Measurements from ENCODE around the gene DYDC1.

DYDC1 gene

DNA sequence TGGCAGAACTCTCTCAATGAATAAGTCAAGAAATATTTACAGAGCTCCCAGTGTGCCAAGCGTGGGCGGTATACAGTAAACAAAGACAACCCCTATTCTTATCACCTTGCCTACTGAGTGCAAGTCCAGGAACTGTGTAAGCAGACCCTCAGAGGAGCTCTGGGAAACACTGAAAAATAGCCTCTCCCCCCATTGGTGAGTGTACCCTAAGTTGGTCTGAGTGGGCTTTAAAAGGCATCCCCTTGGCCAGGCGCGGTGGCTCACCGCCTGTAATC lies 1.2 kb upstream of the DYDC1 start:
- Mint-ChIP-seq H3K27ac (peak overlapping the region in 1 of 3 experiments; percentile 77), H3K36me3 (ENCODE audit: low read depth) (no peaks in the 10 kb centered on the region), H3K9me3 (no peaks in the 10 kb centered on the region), H3K4me3 (peak overlapping the region; percentile 74 to 94 (median 93)), H3K27me3 (ENCODE audit: low read depth) (peaks cover 28% of the 10 kb centered on the region), H3K4me1 (no peaks in the 10 kb centered on the region)
- no peak for TF ChIP-seq CTCF (IDR thresholded peaks at IDR 0.05; ENCODE audit: unreplicated experiment in 3 of 3)

- TF ChIP-seq CTCF (IDR thresholded peaks at IDR 0.05; ENCODE audit: unreplicated experiment in 3 of 3) = no peak
- no peaks in the 10 kb centered on the region for H3K36me3 Mint-ChIP-seq (ENCODE audit: low read depth)
- H3K9me3 Mint-ChIP-seq = no peaks in the 10 kb centered on the region
- H3K27ac Mint-ChIP-seq = peak overlapping the region in 2 of 3 experiments; percentile 77 to 84
- H3K27me3 Mint-ChIP-seq (ENCODE audit: low read depth) = peaks cover 28% of the 10 kb centered on the region
- peak overlapping the region; percentile 74 to 94 (median 93) for H3K4me3 Mint-ChIP-seq
- H3K4me1 Mint-ChIP-seq = no peaks in the 10 kb centered on the region
These were observed 665 bp upstream of the DYDC1 start for GRCh38 chr10:80356989-80357850.

- H3K27ac Mint-ChIP-seq = no peak overlapping the region
- TF ChIP-seq CTCF (IDR thresholded peaks at IDR 0.05; ENCODE audit: unreplicated experiment in 3 of 3) = no peak
- H3K36me3 Mint-ChIP-seq (ENCODE audit: low read depth) = no peaks in the 10 kb centered on the region
- H3K4me1 Mint-ChIP-seq = no peaks in the 10 kb centered on the region
- peaks cover 2% of the 10 kb centered on the region for H3K9me3 Mint-ChIP-seq
- no peak overlapping the region for H3K4me3 Mint-ChIP-seq
- peaks cover 18% of the 10 kb centered on the region for H3K27me3 Mint-ChIP-seq (ENCODE audit: low read depth)
These were observed 5.3 kb downstream of the DYDC1 start for GRCh38 chr10:80351220-80351619.

- Mint-ChIP-seq H3K27me3 (ENCODE audit: low read depth) (peaks cover 13% of the 10 kb centered on the region), H3K36me3 (ENCODE audit: low read depth) (no peaks in the 10 kb centered on the region), H3K4me3 (no peak overlapping the region), H3K27ac (no peak overlapping the region), H3K4me1 (no peaks in the 10 kb centered on the region), H3K9me3 (peaks cover 2% of the 10 kb centered on the region)
- no peak for TF ChIP-seq CTCF (IDR thresholded peaks at IDR 0.05; ENCODE audit: unreplicated experiment in 3 of 3)
These were observed 6.3 kb downstream of the DYDC1 start for GRCh38 chr10:80350251-80350650.

DNA sequence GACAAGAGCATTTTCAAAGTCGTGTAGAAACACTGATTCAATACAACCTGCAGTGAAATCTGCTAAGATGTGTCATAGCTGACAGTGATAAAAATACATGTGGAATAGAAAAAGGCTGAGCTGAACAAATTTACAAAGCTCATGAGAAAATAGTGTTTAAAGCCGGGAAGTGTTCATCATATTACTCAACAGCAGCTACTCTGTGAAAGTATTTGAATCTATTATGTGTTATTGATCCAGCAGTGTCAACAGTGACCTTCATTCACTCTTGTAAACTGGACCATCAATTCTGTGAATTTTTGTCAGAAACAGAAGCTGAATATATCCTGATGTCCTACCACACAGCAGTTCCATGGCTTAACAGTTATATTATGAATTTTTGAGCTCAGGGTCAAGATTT lies 11.6 kb downstream of the DYDC1 start:
- no peak for TF ChIP-seq CTCF (IDR thresholded peaks at IDR 0.05; ENCODE audit: unreplicated experiment in 3 of 3)
- no peaks in the 10 kb centered on the region for H3K4me1 Mint-ChIP-seq
- H3K4me3 Mint-ChIP-seq = no peak overlapping the region
- H3K27ac Mint-ChIP-seq = no peak overlapping the region
- H3K36me3 Mint-ChIP-seq (ENCODE audit: low read depth) = no peaks in the 10 kb centered on the region
- H3K9me3 Mint-ChIP-seq = peaks cover 2% of the 10 kb centered on the region
- H3K27me3 Mint-ChIP-seq (ENCODE audit: low read depth) = no peaks in the 10 kb centered on the region

GRCh38 chr10:80344276-80344675 lies 12.3 kb downstream of the DYDC1 start:
- no peaks in the 10 kb centered on the region for H3K36me3 Mint-ChIP-seq (ENCODE audit: low read depth)
- no peak overlapping the region for H3K27ac Mint-ChIP-seq
- H3K4me1 Mint-ChIP-seq = no peaks in the 10 kb centered on the region
- no peak overlapping the region for H3K4me3 Mint-ChIP-seq
- peaks cover 2% of the 10 kb centered on the region for H3K9me3 Mint-ChIP-seq
- H3K27me3 Mint-ChIP-seq (ENCODE audit: low read depth) = no peaks in the 10 kb centered on the region
- TF ChIP-seq CTCF (IDR thresholded peaks at IDR 0.05; ENCODE audit: unreplicated experiment in 3 of 3) = no peak
